HuH-7.5 (cell line): Measurements from ENCODE around the gene PDGFRB.

Experiments
- DNase-seq: peaks from one replicate; pipeline ENCODE4 v3.0.0; 2011; ENCODE audit warnings: low spot score

The PDGFRB gene

DNA sequence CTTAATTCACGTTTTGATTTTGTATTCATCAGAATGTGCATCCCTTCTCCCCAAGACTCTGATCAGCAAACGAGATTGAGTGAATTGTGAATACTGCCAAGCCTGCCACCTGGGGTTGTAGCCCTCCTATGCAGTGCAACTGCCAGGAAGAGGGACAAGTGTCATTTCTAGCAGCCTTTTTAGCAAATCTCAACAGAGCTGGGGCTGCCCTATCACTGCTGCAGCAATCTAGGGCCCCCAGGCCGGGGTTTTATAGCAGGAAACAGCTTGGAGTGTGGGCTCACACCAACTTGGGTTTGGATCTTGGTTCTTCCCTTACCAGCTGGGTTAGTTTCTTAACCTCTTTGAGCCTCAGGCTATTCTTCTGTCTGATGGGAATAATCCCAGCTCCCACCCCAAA, 73.3 kb downstream of the PDGFRB start:
- DNase-seq: no peak

DNA sequence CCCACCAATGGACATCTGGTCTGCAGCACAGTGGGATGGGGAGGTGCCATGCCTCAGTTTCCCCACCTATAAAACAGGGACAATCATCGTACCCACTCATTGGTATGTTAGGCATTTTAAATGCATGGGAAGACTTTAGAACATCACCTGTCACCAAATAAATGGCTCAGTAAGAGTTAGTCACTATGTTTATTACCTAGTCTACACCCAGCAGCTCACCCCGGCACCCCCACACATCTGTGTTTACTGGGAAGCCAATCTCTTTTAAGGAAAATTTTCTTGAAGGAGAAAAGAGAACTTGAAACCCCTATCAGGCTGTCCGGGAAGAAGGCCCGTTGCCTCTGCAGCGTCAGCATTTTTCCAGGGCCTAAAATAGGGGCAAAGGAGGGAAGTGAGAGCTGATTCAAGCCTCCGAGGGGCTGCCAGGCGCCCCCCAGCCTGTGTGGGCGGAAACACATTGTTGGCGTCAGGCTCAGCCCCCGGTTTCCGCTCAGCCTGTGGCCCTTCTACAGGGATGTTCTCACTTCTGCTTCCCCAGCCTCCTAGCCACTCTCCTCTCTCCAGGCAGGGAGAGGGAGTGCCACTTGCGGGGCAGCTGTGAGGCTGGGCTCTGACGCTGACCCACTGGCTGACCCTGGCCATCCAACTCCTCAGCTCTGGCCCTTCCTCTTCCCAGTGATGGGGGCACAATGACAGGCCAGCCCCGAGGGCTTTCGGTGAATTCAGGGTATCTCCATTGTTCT, 73.9 kb downstream of the PDGFRB start:
- DNase-seq: no peak

DNA sequence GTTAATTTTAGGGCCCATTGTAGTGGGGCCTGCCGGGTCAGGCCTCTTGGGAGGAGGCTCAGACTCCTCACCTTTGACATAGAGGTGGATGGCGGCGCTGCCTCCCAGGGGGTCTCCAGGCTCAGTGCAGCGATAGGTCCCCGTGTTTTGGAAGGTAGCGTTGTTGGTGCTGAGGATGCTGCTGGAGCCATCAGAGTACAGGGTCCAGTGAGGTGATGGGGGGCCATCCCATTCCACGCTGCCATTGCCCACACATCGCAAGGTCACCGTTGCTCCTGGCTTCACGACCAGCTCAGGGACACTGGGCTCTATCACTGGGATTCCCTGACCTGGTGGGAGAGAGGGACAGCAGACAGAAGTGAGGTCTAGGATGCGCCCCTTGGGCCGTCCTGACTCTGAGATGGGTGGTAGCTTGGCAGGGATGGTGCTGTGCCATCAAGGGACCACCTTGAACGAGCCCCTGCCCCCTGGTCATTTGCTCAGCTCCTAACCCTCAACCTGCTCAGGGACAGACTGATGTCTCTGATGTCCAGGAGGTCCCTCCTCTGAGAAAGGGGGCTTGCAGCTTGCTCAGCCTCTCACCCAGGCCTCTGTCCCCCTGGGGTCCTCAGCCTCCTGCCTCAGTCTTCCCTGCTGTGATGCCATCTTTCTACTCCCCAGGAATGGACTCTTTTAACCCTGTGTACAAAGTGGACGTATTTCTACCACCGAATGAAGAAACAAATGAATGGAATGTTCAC, 74.8 kb downstream of the PDGFRB start:
- no peak for DNase-seq

DNA sequence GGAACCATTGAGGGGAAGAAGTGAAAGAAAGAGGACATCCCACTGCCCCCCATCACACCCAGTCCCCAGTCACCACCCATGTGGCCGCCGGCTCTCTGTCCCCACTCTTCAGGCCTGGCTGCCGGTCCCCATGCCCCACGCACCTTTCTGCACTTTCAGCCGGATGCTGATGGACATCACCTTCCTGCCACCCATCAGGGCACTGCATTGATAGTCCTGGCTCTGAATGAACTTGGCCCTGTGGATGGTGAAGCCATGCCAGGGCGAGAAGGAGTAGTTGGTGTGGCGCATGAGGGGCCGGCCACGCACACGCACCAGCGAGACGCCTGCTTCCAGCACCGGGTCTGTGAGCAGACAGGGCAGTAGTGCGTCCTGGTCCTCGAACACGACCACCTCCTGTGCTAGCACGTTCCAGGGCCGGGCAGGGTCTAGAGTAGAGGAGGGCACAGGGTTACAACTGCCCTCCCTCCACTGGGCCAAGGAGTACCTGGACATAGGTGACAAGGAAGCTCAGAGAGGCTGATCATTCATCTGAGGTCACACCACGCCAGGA, 75.7 kb downstream of the PDGFRB start:
- DNase-seq: no peak

DNA sequence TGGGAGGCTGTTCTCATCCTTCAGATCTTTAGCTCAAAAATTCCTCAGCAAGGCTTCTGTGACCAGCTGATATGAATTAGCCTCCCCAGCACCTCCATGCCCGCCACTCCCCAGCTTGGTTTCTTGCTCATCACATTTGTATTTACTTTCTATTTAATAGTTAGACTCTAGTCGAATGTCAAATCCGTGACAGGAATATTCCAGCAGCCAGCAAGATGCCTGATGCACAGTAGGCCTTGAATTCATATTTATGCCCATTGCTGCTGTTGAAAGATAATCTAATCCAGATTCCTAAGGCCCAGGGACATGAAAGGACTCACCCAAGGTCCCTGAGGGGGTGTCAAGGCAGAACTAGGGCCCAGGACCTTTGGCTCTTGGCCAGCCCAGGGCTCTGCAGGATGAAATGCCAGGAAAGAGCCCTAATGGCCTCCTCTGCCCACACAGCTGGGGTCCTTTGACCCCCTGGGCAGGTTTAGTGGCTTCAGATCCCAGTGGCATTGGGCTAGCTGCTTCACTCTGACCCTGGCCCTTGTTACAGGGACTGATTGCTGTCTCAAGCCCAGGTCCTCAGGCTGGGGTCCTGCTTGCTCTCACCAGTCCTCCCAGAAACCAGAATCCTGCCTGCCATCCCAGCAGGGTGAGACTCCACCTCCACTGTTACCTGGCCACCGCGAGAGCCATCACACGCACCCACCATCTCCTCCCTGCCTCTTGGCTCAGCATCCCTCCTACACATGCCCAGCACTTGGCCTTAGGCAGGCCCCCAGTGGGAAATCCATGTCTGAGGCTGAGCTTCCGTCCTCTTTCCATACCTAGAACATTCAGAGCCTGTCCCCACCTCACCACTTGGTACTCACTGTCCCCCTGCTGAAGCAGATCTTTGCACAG, 76.6 kb downstream of the PDGFRB start:
- no peak for DNase-seq

DNA sequence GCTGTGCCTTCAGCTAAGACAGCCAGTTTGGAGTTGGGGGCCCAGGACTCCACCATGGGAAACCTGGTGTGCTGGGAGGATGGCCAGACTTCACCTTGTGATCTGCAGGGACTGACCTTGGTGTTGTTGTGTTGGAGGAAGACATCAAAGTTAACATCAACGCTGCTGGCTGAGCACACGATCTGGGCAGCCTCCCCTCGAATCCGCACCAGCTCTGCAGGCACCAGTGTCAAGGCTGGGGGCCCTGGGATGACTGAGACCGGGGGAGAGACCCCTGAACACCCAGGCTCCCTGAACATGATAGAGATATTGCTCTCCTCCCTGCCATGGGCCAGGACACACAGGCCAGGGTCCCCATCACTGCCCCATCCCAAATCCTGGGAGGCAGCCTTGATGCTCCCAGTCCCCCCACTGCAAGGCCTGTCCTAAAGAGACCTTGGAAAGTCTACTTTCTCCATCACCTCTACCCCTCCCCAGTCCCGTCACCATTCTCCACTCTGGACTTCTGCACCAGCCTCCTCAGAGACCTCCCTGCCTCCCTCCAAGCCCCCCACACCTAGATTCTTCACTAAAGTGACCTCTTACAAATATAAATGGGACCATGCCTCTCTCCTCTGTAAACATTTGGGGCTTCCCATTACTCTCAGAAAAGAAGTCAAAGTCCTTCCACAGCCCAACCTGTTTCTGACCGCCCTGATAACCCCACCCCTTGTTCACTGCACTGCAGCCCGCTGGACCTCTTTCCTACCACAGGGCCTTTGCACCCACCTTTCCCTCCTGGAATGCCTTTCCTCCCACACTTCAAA, 77.4 kb downstream of the PDGFRB start:
- DNase-seq: no peak

DNA sequence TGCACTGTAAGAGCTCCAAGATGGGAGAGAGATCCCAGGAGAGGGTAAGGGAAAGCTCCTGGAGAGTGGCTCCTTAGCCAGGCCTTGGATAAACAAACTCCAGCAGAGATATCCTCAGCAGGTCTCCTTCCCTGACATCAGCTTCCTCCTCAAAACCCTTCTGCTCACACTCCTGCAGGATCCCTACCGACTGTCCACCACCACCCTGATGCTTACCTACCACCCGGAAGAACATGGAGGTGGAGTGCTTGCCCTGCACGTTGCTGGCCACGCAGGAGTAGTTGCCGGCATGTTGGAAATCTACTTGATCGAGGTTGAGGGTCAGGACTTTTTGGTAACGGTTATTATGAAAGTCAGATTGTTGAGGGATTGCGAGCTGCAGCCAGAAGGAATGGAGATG, 78.6 kb downstream of the PDGFRB start:
- DNase-seq: no peak

DNA sequence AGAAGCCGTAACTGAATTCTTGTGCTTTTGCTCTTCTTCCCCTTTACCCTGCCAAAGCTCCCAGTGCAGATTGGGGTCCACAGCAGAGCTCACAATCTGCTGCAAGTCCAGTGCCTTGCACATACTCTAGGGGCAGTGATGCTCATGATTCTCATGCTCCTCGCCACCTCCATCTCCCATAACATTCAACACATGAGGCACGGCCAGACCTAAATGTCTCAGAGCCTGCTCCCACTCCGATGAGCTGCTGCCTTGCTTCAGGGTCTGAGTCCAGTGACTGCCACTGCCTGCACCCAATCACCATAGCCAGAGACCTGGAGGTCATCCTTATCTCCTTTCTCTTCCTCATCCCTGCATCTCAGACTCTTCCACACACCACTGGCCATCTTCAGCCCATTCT, 79.8 kb downstream of the PDGFRB start:
- DNase-seq: no peak

DNA sequence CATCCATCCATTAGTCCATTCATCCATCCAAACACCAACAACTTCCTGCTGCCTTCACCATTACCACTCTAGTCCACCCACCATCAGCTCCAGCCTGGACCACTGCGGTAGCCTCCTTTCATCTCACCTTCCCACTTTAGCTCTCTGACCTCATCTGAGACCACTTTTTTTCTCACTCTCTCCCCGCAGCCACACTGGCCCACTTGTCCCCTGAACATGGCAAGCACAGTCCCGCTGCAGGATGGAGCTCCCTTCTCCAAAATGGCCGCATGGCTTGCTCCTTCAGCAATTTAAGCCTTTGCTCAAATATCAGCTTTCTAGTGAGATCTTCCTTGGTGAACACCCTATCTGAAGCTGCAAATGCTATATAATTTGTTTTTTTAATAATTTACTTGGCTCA, 80.4 kb downstream of the PDGFRB start:
- no peak for DNase-seq

DNA sequence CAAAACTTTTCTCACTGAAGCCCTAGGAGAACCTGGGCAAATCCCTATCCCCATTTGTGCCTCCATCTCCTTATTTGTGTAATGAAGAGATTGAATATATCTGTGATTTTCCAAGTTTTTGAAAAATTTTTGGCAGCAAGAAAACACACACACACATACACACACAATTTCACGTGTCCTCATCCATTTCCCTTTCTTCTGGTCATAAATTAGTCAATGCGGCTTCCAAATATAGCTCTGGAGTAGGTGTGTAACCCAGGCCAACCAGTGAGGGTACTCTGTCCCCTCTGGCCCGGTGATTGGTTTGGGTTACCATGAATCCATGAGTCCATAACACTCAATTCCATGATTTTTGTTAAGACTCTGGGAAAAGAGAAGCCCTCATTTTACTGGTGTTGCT, 82.0 kb downstream of the PDGFRB start:
- DNase-seq: no peak

DNA sequence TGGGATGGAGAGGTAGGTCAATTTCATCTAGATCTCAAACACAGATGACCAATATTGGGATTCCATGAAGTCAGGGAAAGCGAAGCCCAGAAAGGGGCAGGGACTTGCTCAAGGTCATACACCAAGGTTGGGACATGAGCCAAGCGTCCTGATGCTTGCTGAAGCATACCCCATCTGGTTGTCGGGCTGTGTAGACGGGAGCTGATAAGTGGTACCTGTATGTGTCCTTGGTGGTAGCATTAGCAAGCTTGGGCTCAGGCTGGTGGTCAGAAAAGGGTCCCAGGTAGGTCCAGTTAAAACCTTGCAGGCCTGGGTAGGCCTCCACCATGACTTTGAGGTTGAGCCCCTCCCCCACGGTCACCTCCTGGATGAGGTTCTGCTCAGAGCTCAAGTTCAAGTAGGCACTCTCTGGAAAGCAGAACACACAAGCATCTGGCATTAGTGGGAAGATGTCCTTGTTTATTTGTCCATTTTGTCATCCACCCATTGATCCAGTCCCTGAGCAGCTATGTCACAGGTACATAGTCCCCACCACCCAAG, 82.5 kb downstream of the PDGFRB start:
- DNase-seq: no peak

DNA sequence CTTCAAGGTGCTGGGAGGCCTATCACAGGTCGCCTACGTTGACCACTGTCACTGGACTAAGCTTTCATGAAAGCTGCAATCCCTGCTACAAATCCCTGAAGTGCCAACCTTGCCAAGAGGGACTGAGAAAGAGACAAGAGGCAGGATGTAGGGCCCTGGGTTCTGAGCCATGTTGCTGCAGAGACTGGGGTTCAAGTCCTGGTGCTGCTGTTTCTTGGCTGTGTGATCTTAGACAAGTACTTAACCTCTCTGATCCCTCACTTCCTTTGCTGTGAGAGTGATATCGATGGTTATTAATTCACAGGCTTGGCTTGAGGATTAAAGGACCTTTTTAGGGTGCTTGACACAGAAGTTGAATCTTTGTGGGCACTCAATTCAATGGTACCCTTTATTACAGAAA, 84.8 kb downstream of the PDGFRB start:
- DNase-seq: no peak

DNA sequence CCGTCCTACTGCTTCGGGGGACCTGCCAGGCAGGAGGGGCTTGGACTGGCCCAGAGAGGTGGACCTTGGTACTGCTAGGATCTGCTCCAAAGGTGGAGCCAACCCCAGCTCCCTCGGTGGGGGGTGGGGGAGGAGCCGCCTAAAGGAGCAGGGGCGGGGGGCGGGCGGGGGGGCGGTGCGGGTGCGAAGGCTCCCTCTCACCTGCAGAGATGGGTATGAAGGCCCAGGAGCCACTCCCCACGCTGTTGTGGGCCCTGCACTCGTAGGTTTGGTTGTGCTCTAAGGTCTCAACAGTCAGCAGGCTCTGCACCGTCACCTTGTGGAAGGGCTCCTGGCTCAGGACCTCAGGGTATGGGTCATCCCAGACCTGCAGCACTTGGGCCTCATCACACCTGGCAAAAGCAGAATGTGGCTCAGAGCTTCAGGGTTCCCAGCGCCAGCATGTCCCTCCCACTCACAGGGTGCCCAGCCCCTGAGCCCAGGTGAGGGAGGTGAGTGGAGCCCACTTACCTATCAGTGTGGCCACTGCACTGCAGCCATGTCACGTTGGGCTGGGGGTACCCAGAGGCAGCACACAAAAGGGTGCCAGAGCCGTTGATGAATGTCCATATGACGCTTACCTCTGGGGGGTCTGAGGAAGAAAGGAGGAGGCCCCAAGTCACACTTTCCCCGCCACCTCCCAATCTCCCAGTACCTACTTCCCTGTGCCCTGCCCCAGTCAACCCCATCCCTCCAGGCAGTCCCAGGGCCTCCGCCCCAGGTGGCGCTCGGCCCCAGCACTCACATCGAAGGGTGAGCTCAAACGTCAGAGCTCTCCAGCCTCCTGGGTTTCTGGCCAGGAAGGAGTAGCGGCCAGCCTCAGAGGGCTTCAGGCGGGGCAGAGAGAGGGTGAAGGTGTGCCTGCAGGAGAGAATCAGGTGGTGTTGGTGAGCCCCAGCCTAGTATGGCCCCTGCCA, 85.7 kb downstream of the PDGFRB start:
- no peak for DNase-seq

DNA sequence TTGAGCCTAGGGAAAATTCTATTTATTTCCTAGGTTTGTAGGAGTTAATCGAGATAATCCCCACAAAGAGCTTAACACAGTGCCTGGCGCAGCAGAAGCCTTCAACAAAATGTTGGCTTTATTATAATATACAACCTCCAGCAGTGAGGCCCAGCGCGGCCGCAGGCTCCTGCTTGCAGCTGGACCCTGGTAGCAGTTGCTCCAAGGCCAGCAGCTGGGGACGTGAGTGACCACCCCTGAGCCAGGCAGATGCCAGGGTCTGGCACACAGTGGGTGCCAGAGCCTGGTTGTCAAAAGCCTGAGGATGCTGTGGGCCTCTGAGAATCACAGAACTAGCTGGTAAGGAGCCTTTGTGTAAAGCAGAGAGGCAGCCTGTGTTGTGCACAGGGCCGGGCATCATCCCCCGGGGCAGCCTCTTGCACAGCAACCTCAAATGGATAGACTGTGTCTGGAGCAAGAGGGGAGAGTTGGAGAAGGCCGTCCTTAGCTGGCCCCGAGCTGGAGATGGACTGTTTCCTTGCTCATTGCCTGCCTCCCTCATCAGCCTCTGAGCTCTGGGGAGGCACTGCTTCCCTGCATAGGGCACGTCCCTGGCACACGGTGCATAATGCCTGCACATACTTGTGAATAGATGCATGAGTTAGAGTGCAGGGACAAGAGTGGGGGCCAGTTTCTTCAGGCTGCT, 86.5 kb downstream of the PDGFRB start:
- DNase-seq: no peak

DNA sequence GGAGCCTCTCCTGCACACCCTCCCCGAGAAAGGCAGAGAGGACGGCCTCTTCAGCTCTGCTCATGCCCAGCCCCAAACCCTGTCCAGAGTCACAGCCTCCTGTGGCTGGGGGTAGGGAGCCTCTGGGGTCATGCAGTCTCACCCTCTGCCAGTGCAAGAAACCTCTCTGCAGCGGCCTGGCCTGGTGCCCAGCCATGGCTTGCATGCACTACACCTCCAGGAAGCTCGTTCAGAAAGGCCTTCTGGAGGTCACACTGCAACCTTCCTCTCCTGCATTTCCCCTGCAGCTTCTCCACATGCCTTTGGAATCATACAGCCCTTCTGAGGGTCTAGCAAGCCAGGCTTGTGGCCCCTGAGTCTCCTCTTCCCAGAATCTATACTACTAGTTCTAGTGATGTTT, 87.2 kb downstream of the PDGFRB start:
- no peak for DNase-seq

DNA sequence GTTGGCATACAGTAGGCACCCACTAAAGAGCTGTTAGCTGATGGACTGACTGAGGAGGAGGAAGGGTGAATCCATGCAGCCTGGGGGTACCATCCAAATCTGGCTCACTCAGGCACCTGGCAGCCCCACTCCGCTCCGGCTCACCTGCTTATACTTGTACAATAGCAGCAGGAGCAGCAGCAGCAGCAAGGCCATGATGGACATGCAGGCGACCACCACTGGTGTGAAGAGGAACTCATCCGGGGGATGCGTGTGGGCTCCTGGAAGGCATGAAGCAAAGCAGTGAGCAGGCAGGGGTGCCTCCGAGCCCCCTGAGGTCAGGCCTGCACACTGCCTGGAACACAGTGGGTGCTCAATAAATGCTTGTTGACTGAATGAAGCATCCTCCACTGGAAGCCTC, 87.6 kb downstream of the PDGFRB start:
- DNase-seq: no peak

DNA sequence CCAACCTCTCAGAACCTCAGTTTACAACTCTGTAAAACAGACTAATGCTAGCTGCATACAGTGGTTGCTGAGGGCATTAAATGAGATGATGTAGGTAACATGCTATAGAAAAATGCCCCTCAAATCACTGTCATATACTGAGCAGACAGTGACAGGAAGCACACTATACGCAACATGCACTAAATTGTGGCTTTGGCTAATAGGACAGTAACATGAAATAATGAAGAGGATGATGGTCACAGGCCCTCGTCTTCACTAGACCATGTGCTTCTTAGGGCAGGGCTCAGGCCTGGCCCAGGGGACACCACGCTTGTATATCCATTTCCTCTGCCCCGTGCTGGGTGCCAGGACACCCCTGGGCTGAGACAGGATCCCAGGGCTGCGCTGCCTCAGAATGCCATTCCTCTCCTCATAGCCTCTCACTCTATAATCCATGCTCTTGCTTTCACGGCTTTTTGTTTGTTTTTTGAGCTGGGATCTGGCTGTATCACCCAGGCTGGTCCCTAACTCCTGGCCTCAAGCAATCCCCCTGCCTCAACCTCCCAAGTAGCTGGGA, 88.2 kb downstream of the PDGFRB start:
- no peak for DNase-seq

DNA sequence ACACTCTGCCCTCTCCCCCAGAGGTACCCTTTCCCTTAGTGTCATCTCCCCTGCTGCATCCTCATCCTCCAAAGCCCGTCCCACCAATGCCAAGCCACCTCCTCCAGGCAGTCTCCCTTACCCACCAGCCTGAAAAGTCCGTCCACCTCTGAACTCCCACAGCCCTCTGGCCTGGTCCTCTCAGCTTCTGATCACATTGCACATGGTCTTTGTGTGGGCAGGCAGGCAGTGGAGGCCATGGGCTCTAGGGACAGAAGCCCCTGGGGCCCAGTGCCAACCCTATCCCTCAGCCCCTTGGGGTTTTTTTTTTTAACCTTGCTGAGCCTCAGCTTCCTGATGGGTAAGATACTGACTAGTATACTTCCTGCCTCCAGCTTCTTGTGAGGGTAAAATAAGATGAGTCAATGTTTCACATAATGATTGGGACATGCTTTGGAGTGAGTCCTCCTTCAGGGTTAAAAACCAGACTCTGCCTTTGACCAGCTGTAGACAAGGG, 88.7 kb downstream of the PDGFRB start:
- DNase-seq: no peak

DNA sequence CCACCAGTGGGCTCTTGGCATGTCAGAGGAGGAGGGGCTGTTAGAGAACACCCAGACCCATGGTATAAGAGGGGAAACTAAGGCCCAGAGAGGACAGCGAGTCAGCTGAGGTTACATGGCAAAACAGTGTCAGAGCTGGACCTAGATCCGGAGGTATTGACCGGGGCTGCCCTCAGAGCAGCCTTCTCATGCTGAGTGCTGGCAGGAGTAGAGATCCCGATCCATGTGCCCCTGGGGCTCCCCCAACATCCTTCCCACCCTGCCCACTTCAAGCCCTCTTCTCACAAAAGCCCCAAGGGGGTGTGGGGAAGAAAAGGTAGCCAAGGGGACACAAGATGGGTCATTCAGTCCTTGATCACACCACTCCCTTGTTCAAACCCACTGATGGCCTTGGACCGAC, 89.2 kb downstream of the PDGFRB start:
- no peak for DNase-seq
